Measurements from ENCODE around the gene OLFML2B. TPM values are rescaled to one million over a fixed set of nuclear protein-coding genes. Genes with fewer than 3 reads are reported as not detected.

Gene OLFML2B
- total and polyA plus RNA-seq, 2 donors (not counting 1 experiment from before 2014, with no cell fraction given) = 5.1 to 7.2 TPM

DNA sequence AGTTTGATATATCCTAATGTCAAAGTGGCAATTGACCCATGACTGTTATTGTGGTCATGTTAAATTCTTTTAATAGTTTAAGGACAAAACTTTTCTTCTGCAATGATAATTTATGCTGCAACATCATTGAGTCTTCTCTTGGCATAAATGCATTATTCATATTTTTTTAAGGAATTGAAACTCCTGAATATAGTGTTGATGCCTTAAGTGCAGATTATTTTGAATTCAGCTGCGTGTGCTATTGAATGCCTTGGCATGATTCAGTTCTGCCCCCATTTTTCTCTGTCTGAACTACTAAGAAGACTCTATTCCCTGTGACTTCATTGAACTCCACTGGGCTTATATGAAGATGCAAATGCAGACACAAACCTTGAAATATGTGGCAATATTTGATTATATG lies 23.3 kb upstream of the OLFML2B start:
- no peak overlapping the region for H2AFZ ChIP-seq (ENCODE audit: low read length)
- no peak for DNase-seq (ENCODE audit: low read depth in 2 of 2)
- no peaks in the 10 kb centered on the region for H3K36me3 ChIP-seq (ENCODE audit: control insufficient read depth, insufficient read depth, low read length)
- no peak overlapping the region for H3K4me3 ChIP-seq (replicated peaks in 1 of 4; ENCODE audit: control extremely low read depth in 1 of 4, insufficient read depth in 1 of 4, low read depth in 3 of 4, low read length in 4 of 4)
- no peak for TF ChIP-seq EZH2 (IDR thresholded peaks at IDR 0.05; ENCODE audit: low read length, missing control alignments)
- no peaks in the 10 kb centered on the region for H4K20me1 ChIP-seq (ENCODE audit: control insufficient read depth, extremely low read depth, insufficient read depth, low read length)
- H3K9ac ChIP-seq (ENCODE audit: insufficient read depth, low read length) = no peak overlapping the region
- no peaks in the 10 kb centered on the region for H3K79me2 ChIP-seq (ENCODE audit: control insufficient read depth, insufficient read depth, low read length)
- H3K9me3 ChIP-seq (ENCODE audit: control insufficient read depth, insufficient read depth, low read depth, low read length) = no peaks in the 10 kb centered on the region
- H3K4me2 ChIP-seq (ENCODE audit: extremely low read depth, insufficient read depth, low read length) = no peak overlapping the region
- no peak overlapping the region for H3K27ac ChIP-seq (ENCODE audit: insufficient read depth, low read length)
- H3K4me1 ChIP-seq (ENCODE audit: control insufficient read depth, extremely low read depth, insufficient read depth, low read length) = no peaks in the 10 kb centered on the region
- no peaks in the 10 kb centered on the region for H3K27me3 ChIP-seq (ENCODE audit: control insufficient read depth, insufficient read depth, low read length)

DNA sequence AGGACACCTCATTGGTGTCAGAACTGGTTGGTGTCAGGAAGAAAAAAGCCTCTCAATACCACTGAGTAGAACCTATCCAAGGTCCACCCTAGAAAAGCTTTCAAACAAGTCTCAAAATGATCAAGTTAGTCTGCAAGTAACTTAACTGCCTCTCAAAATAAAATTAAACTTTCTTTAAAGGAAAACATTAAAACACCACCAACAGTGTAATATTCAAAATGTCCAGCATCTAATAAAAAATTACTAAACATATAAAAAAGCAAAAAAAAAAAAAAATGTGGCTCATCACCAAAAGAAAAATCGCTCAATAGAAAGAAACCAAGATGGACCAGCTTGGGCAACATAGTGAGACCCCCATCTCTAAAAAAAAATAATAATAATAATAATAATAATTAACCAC lies 18.7 kb upstream of the OLFML2B start:
- no peak for TF ChIP-seq EZH2 (IDR thresholded peaks at IDR 0.05; ENCODE audit: low read length, missing control alignments)
- TF ChIP-seq, protein P1, sequence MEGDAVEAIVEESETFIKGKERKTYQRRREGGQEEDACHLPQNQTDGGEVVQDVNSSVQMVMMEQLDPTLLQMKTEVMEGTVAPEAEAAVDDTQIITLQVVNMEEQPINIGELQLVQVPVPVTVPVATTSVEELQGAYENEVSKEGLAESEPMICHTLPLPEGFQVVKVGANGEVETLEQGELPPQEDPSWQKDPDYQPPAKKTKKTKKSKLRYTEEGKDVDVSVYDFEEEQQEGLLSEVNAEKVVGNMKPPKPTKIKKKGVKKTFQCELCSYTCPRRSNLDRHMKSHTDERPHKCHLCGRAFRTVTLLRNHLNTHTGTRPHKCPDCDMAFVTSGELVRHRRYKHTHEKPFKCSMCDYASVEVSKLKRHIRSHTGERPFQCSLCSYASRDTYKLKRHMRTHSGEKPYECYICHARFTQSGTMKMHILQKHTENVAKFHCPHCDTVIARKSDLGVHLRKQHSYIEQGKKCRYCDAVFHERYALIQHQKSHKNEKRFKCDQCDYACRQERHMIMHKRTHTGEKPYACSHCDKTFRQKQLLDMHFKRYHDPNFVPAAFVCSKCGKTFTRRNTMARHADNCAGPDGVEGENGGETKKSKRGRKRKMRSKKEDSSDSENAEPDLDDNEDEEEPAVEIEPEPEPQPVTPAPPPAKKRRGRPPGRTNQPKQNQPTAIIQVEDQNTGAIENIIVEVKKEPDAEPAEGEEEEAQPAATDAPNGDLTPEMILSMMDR (conservative IDR thresholded peaks at IDR 0.05 in 1 of 2, IDR thresholded peaks at IDR 0.05 in 1 of 2; ENCODE audit: low read depth in 1 of 2, low read length in 2 of 2) = no peak
- Histone ChIP-seq H3K36me3 (ENCODE audit: control insufficient read depth, insufficient read depth, low read length) (no peaks in the 10 kb centered on the region), H3K9me3 (ENCODE audit: control insufficient read depth, insufficient read depth, low read depth, low read length) (no peaks in the 10 kb centered on the region)

DNA sequence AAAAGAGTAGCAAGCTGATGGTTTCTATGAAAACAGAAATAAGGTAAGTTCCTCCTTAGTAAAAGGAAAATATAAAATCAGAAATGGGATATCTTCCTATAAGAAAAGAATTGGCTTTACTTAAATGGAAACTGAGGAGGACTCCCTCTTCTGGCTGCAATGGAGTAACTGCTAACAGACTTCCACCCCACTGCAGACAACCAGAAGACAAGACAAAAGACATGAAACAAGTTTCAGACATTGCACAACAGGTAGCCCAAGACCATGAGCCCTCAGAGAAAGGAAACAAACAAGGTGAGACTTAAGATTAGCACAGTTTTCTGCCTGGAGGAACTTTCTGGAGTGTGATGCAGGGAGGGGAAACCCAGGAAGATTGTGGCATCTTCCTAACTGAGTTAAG lies 17.0 kb upstream of the OLFML2B start:
- H3K4me1 ChIP-seq (ENCODE audit: control insufficient read depth, extremely low read depth, insufficient read depth, low read length) = peaks cover 3% of the 10 kb centered on the region
- H4K20me1 ChIP-seq (ENCODE audit: control insufficient read depth, extremely low read depth, insufficient read depth, low read length) = no peaks in the 10 kb centered on the region
- peak; percentile 35 to 58 for DNase-seq (ENCODE audit: low read depth in 2 of 2)
- H3K4me3 ChIP-seq (replicated peaks in 1 of 4; ENCODE audit: control extremely low read depth in 1 of 4, insufficient read depth in 1 of 4, low read depth in 3 of 4, low read length in 4 of 4) = no peak overlapping the region
- no peak overlapping the region for H3K27ac ChIP-seq (ENCODE audit: insufficient read depth, low read length)
- H3K79me2 ChIP-seq (ENCODE audit: control insufficient read depth, insufficient read depth, low read length) = no peaks in the 10 kb centered on the region
- H3K9me3 ChIP-seq (ENCODE audit: control insufficient read depth, insufficient read depth, low read depth, low read length) = no peaks in the 10 kb centered on the region
- no peaks in the 10 kb centered on the region for H3K36me3 ChIP-seq (ENCODE audit: control insufficient read depth, insufficient read depth, low read length)
- no peak overlapping the region for H2AFZ ChIP-seq (ENCODE audit: low read length)
- H3K4me2 ChIP-seq (ENCODE audit: extremely low read depth, insufficient read depth, low read length) = no peak overlapping the region
- TF ChIP-seq EZH2 (IDR thresholded peaks at IDR 0.05; ENCODE audit: low read length, missing control alignments) = no peak
- TF ChIP-seq, protein P1 (conservative IDR thresholded peaks at IDR 0.05 in 1 of 2, IDR thresholded peaks at IDR 0.05 in 1 of 2; ENCODE audit: low read depth in 1 of 2, low read length in 2 of 2) = peak; percentile 56 to 71
- H3K27me3 ChIP-seq (ENCODE audit: control insufficient read depth, insufficient read depth, low read length) = no peaks in the 10 kb centered on the region
- H3K9ac ChIP-seq (ENCODE audit: insufficient read depth, low read length) = no peak overlapping the region

More for the DNA sequence above, 18.7 kb upstream of the OLFML2B start:
- no peak overlapping the region for H2AFZ ChIP-seq (ENCODE audit: low read length)
- no peaks in the 10 kb centered on the region for H3K4me1 ChIP-seq (ENCODE audit: control insufficient read depth, extremely low read depth, insufficient read depth, low read length)
- no peak overlapping the region for H3K9ac ChIP-seq (ENCODE audit: insufficient read depth, low read length)
- H3K79me2 ChIP-seq (ENCODE audit: control insufficient read depth, insufficient read depth, low read length) = no peaks in the 10 kb centered on the region
- no peak overlapping the region for H3K27ac ChIP-seq (ENCODE audit: insufficient read depth, low read length)
- DNase-seq (ENCODE audit: low read depth in 2 of 2) = no peak
- no peak overlapping the region for H3K4me2 ChIP-seq (ENCODE audit: extremely low read depth, insufficient read depth, low read length)
- no peak overlapping the region for H3K4me3 ChIP-seq (replicated peaks in 1 of 4; ENCODE audit: control extremely low read depth in 1 of 4, insufficient read depth in 1 of 4, low read depth in 3 of 4, low read length in 4 of 4)
- no peaks in the 10 kb centered on the region for H3K27me3 ChIP-seq (ENCODE audit: control insufficient read depth, insufficient read depth, low read length)
- H4K20me1 ChIP-seq (ENCODE audit: control insufficient read depth, extremely low read depth, insufficient read depth, low read length) = no peaks in the 10 kb centered on the region
